ENCODE results near the gene GABRP.
"Not testable (repeated sequence)": the region's sequence is repeated elsewhere in the genome, so short reads cannot be mapped to it uniquely, and the experiment has no call there.

GABRP gene

DNA sequence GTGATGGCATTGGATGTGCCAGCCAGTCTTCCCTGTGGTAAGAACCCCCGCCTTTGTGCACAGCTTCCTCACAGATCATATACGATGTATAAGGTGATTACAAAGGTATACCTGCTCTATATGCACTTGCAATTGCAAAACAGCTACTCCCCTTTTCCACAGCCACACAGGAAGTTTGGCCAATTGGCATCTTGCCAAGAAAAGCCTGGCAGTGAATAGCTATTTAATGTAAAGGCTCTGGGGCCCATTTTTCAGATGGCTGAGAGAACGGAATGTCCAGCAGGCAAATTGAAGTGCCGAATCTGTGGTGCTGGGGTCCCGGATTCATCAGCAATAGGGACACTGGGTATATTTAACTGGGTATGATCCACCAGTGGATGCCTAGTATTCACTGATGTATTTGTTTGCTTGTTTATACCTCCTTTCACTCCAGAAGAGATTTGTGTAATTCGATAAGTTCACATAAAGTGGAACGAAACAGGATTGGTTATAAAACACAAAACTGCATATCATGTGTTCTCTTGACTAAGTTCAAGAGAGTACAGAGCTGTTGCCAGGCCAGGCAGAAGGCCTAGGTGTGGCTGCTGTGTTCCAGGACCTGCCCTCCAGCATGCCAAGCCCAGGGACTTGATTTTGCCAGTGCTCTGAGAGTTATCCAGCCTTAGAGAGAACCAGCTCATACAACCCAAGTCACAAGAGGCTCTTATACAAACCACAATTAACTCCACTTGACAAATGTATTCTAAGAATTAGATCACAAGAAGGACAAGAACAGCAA lies 27.7 kb upstream of the GABRP start:
- no peak for DNase-seq (ENCODE audit: low read depth)

GRCh38 chr5:170756691-170757090 lies 26.8 kb upstream of the GABRP start:
- DNase-seq (ENCODE audit: low read depth) = no peak

DNA sequence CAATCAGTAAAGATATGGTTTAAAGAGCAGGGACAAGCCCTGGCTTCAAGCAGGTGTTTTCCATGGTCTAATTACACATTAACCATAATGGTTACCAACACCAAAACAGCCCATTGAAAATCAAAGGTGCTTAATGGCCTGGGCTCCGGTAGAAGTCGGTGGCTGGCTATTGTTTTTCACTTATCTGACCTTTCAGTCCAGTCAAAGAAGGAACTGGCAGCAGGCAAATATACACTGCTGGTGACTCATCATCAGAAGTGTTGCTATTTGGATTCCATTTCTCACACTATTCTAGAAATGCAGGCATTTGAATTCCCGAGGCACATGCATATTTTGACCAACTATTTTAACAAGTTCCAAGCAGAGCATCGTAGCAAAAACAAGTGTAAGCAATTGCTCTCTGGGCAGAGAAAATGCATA lies 26.3 kb upstream of the GABRP start:
- DNase-seq (ENCODE audit: low read depth) = peak; percentile 19

DNA sequence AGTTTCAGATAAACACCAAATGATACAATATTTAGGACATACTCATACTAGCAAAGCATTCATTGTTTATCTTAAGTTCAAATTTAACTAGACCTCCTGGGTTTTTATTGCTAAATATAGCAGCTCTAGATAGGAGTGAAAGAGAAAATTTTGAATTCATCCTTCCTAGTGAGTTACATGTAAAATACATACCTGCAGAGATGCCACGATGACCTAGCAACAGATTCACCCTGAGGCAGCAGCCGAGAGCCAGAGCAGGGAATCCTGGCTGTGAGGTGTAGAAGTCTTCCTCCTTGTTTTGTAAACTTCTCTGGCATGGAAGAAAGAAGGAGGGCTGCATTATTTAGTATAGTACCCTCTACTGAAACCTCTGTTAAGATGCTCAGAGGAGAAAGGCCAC lies 25.9 kb upstream of the GABRP start:
- no peak for DNase-seq (ENCODE audit: low read depth)

GRCh38 chr5:170758481-170758880 lies 25.0 kb upstream of the GABRP start:
- no peak for DNase-seq (ENCODE audit: low read depth)

GRCh38 chr5:170760113-170760512 lies 23.4 kb upstream of the GABRP start:
- DNase-seq (ENCODE audit: low read depth) = no peak

DNA sequence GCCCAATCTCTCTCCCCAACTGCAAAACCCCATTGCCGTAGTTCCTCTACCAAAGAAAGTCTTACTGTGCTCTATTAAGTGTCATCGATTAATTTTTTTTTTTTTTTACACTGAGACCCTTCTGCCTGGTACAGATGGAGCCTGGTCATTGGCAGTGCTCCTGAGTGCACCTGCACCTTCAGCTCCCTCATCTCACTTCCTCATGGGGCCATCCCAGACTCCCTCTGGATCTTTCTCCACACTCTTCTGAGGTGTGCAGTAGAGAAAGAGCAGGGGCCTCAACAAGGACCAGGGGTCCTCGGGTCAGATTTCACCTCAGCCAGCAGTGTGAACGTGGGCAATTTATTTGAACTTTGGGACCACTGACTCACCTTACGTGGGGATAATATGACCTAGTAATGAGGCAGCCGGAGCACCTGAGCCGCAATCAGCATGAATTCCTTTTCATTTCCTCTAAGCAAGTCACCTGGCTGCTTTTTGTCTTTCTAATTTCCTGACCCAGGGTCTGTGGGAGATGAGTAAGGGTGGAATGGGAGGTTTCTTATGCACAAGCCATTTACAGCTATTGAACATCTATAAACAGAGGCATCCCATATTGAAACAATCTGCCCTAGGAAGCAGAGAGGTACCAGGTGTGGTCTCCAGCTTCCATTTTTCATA lies 22.3 kb upstream of the GABRP start:
- no peak for DNase-seq (ENCODE audit: low read depth)

DNA sequence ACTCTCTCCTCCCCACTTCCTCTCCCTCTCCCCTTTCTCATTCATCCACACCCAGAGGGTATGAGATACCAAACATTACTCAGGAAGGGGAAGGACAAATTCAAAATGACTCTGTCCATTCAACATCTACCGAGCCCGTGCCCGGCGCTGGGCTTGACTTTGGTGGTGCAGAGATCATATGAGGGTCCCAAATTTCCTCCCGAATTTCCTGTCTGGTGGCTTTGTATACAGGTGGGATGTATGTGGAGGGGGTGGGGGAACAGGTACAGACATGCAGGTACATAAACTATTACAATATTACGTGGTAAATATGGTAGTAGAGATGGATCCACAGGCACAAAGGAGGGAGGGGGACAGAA lies 21.8 kb upstream of the GABRP start:
- no peak for DNase-seq (ENCODE audit: low read depth)

- not testable (repeated sequence) for DNase-seq (ENCODE audit: low read depth)
Measured at GRCh38 chr5:170762298-170762697, 21.2 kb upstream of the GABRP start.

GRCh38 chr5:170765868-170766267 lies 17.7 kb upstream of the GABRP start:
- not testable (repeated sequence) for DNase-seq (ENCODE audit: low read depth)

GRCh38 chr5:170769246-170769645 lies 14.3 kb upstream of the GABRP start:
- no peak for DNase-seq (ENCODE audit: low read depth)

DNA sequence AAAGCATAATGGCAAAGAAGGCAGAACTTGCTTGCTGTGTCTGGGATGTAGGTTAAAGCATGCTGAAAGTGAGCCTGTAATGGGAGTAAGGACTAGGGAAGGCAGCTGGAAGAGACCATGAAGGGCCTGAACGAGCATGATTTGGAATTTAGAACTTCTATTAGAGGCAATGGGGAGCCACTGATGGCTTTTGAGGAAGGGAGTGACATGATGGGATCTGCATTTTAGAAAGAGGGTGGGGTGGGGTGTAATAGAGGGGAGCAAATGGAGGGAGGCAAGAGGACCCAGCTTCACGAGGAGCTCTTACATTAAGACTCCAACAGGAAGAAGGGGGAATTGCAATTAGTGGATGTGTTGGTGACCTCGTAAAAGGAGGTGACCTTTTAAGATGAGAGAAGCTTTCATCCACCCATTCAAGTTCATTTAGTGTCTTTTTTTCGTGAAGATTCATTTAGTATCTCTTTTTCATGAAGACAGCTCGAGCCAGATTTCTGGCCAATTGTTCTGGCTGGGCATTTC lies 13.6 kb upstream of the GABRP start:
- no peak for DNase-seq (ENCODE audit: low read depth)

GRCh38 chr5:170771496-170771895 lies 12.0 kb upstream of the GABRP start:
- no peak for DNase-seq (ENCODE audit: low read depth)

DNA sequence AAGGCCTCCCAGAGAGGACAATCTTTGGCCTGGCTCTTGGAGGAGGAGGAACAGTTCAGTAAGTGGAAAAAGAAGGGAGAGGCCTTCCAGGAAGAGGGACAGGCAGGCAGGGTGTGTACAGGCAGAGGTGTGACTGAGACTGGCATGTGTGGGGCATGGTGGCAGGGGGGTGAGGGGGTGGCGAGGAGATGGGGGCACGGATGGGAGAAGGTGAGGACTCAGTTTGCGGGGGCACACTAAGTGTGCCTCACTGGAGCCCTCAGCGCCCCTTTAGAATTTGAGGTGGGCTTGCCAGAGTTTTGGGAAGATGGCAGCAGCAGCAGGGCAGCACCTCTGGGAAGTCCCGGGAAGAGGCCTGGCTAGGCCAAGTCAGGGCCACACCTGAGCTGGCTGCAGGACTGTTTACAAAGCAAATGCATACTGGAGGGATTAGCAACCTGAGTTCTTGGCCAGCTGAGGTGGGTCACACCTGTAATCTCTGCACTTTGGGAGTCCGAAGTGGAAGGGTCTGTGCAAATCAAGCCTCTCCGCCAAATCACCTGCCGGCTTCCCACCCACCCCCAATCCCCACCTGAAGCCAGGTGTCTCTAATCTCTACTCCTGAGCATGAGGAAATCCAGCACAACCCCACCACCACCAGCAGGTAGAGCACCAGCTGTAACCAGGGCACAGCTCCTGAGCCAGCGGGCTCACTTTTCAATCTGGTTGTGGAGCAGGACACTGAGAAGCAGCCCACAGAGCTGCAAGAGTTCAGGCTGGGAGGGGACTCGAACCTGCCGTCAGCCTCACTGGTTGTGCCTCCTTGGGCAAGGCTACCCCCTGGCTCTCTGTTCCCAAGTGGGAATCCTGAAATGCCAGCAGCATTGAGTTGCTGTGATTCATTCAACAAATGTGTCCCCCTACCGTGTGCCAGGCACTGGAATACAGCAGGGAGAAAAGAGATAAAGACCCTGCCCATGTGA lies 10.2 kb upstream of the GABRP start:
- no peak for DNase-seq (ENCODE audit: low read depth)

DNA sequence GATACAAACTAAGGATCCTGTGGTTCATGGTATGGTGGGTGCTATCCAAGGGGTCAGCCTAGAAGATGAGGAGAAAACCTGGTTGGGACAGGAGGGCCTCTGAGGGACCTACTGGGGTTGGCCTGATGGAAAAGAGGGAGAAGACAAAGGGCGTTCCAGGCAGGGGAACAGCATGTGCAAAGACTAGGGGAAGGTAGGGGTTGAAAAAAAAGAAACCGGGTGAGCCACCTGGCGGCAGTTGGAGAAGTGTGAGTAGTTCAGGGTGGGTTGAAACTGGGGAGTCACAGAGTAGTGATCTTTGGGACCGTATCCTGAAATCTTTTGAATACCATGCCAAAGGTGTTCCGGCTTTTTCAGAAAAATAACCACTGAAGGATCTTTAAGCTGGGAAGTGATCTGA lies 8.7 kb upstream of the GABRP start:
- no peak for DNase-seq (ENCODE audit: low read depth)

DNA sequence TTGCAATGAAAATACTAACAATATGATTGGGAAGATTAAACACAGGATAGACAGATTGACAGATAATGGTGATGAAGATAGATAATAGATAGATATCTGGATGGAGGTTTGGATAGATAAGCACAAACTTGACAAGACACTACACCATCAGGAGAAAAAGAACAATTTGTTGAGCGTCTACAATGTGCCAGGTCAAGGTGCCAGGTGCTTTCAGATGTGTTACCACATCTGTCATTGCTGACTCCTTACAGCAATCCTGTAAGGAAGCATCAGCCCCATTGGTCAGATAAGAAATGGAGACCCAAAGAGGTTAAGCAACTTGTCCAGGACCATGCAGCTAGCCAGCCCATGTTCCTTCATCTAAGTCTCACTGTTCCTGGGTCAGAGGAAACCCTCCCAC lies 1.6 kb upstream of the GABRP start:
- no peak for DNase-seq (ENCODE audit: low read depth)

DNA sequence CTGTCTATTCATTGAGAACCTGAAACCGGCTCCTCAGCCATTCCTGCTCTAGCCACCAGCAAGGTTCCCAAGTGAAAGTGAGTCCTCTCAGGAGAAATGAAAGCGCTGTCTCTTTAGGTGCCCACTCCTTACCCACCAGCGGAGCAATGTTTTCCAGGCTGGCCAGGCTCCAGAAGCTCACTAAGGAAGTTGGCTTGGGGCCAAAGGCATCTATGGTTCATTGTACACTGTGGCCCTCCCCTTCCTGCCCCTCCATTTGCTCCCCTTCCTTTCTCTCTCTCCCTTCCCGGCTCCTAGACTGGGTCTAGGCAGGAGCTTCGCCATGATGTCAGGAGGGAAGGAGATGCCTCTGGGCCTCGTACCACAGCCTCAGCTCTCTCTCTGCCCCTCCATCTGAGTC lies 1.1 kb upstream of the GABRP start:
- no peak for DNase-seq (ENCODE audit: low read depth)

GRCh38 chr5:170785416-170785815 lies 1.9 kb downstream of the GABRP start:
- DNase-seq (ENCODE audit: low read depth) = no peak

GRCh38 chr5:170787216-170787615 lies 3.7 kb downstream of the GABRP start:
- DNase-seq (ENCODE audit: low read depth) = no peak

GRCh38 chr5:170788626-170789304 lies 5.2 kb downstream of the GABRP start:
- DNase-seq (ENCODE audit: low read depth) = no peak

GRCh38 chr5:170791325-170791954 lies 7.9 kb downstream of the GABRP start:
- peak; percentile 66 for DNase-seq (ENCODE audit: low read depth)

All from amniotic epithelial cell (primary cell).